CD4-positive, alpha-beta T cell (primary cell): Measurements from ENCODE around the gene RNF126. TPM values are rescaled to one million over a fixed set of nuclear protein-coding genes. Genes with fewer than 3 reads are reported as not detected.

Experiments used
- ATAC-seq: fragments of 200-7000 bp; cut with Tn5 transposase; one replicate; pipeline ENCODE4 v1.10.0; 2022; ENCODE audit warnings: mild to moderate bottlenecking; ENCODE audit not compliant: poor library complexity
- CTCF ChIA-PET: fragments of 350-600 bp; sonication (Branson Sonifier 250); formaldehyde crosslinking; loops from one replicate; lab custom pipeline; 2021; ENCODE audit warnings: antibody characterized with exemption, inconsistent platforms; lab: Charles Lee
- POLR2A ChIA-PET: fragments of 350-600 bp; sonication (Branson Sonifier 250); formaldehyde crosslinking; loops from one replicate; lab custom pipeline; 2021; ENCODE audit warnings: antibody characterized with exemption, inconsistent platforms; lab: Charles Lee
- DNase-seq, 14 experiments: peaks; one replicate each; pipeline ENCODE4 v3.0.0-alpha.2; 2013 to 2020; ENCODE audit warnings: mixed read lengths in 2 of 14
- H3K27ac ChIP-seq, 2 donors: one replicate each; pipeline versions ENCODE4 v1.5.1 to v1.7.0; 2013; ENCODE audit warnings: low read length in 2 of 2, low read depth in 1 of 2, mild to moderate bottlenecking in 1 of 2
- H3K27me3 ChIP-seq, 2 experiments: 1 replicate in 1 of 2; 2 replicates in 1 of 2; pipeline versions ENCODE4 v1.6.1 to v1.7.0; 2013; ENCODE audit warnings: low read length in 2 of 2, control low read depth in 1 of 2, mild to moderate bottlenecking in 1 of 2, moderate library complexity in 1 of 2; ENCODE audit not compliant: insufficient read depth in 2 of 2, control insufficient read depth in 1 of 2
- H3K36me3 ChIP-seq: one replicate; pipeline ENCODE4 v1.6.1; 2013; ENCODE audit warnings: low read length, control low read depth; ENCODE audit not compliant: insufficient read depth
- H3K4me1 ChIP-seq: one replicate; pipeline ENCODE4 v1.6.1; 2013; ENCODE audit warnings: low read length, control low read depth; ENCODE audit not compliant: insufficient read depth
- H3K4me3 ChIP-seq: one replicate; pipeline ENCODE4 v1.5.1; 2013; ENCODE audit warnings: mild to moderate bottlenecking, low read length, moderate library complexity
- H3K9me3 ChIP-seq, 2 experiments: 1 replicate in 1 of 2; 2 replicates in 1 of 2; pipeline versions ENCODE4 v1.6.1 to v1.7.0; 2013; ENCODE audit warnings: low read length in 2 of 2, mild to moderate bottlenecking in 2 of 2, control low read depth in 1 of 2, moderate library complexity in 1 of 2; ENCODE audit not compliant: control insufficient read depth in 1 of 2, insufficient read depth in 1 of 2
- H3K27ac Mint-ChIP-seq: one replicate; pipeline ENCODE4 v1.8.0; 2020; ENCODE audit warnings: mixed read lengths
- H3K27me3 Mint-ChIP-seq: one replicate; pipeline ENCODE4 v1.8.0; 2021; ENCODE audit warnings: mixed read lengths
- H3K36me3 Mint-ChIP-seq: one replicate; pipeline ENCODE4 v1.8.0; 2021; ENCODE audit warnings: low read depth, mixed read lengths
- H3K4me1 Mint-ChIP-seq: one replicate; pipeline ENCODE4 v1.8.0; 2021; ENCODE audit warnings: low read depth, mixed read lengths
- H3K4me3 Mint-ChIP-seq: one replicate; pipeline ENCODE4 v1.8.0; 2020; ENCODE audit warnings: mild to moderate bottlenecking, mixed read lengths
- H3K9me3 Mint-ChIP-seq: one replicate; pipeline ENCODE4 v1.8.0; 2020; ENCODE audit warnings: mixed read lengths
- CTCF ChIP-seq: fragments of 200-600 bp; IDR thresholded peaks from one replicate; pipeline ENCODE4 v1.8.0; 2022; ENCODE audit warnings: antibody characterized with exemption, mild to moderate bottlenecking
- intact Hi-C, 2 experiments: fragments of 100-400 bp; cut with DNase I in 1 of 2; cut with micrococcal nuclease in 1 of 2; formaldehyde crosslinking; loops; one replicate each; pipeline versions ENCODE4 v1.15.1 to v1.9.0; 2023 to 2025; cut with DNase I, micrococcal nuclease
- total RNA-seq, 174 experiments: library from RNA in 2 of 174; stranded (reverse) in 2 of 174; gene quantifications; one replicate each; pipeline ENCODE4 v1.2.3 and lab custom pipeline; 2021 to 2026

RNF126 gene
- total RNA-seq, 2 experiments from 2014 or later: 112 to 119 TPM

GRCh38 chr19:639253-640160 lies 23.5 kb downstream of the RNF126 start, which contains the start of gene FGF22:
TSS of gene FGF22 (plus strand) at chr19:639879. CDS start at chr19:639926, 47 bp downstream.
- Mint-ChIP-seq H3K4me1 (peaks cover 6% of the 10 kb centered on the region), H3K27me3 (no peaks in the 10 kb centered on the region), H3K9me3 (no peaks in the 10 kb centered on the region), H3K27ac (peak within 1 kb of the TSS; percentile 88), H3K36me3 (peaks cover 5% of the 10 kb centered on the region), H3K4me3 (peak within 1 kb of the TSS; percentile 84)
- DNase-seq (peak; percentile 93 to 99 (median 96)), ATAC-seq (peak; percentile 96)
- ChIA-PET CTCF (interaction anchor here (2.4 kb wide), 1 partner anchor 20 kb away, joined by 6 read pairs; no protein-coding TSS in a partner anchor), POLR2A (interaction anchor here (1.7 kb wide), 1 partner anchor 21 kb away, joined by 7 read pairs; no protein-coding TSS in a partner anchor)
- Histone ChIP-seq H3K27ac (no peak within 1 kb of the TSS), H3K4me3 (peak within 1 kb of the TSS; percentile 53), H3K4me1 (peaks cover 25% of the 10 kb centered on the region), H3K9me3 (no peaks in the 10 kb centered on the region), H3K27me3 (no peaks in the 10 kb centered on the region), H3K36me3 (no peaks in the 10 kb centered on the region)
- intact Hi-C loops: loop anchor here in 1 of 2 experiments (1.0 kb wide), 2 partner anchors 22 to 41 kb away; no protein-coding TSS in a partner anchor
- TF ChIP-seq CTCF: no peak

GRCh38 chr19:638906-639252 lies 24.1 kb downstream of the RNF126 start:
- peak overlapping the region; percentile 88 for H3K27ac Mint-ChIP-seq
- H3K9me3 Mint-ChIP-seq: no peaks in the 10 kb centered on the region
- H3K27ac ChIP-seq: no peak overlapping the region
- ATAC-seq (no peak), DNase-seq (no peak)
- peaks cover 31% of the 10 kb centered on the region for H3K4me1 ChIP-seq
- H3K4me3 ChIP-seq: peak overlapping the region; percentile 53
- CTCF ChIA-PET: no interaction called here
- H3K4me3 Mint-ChIP-seq: peak overlapping the region; percentile 84
- H3K27me3 Mint-ChIP-seq: no peaks in the 10 kb centered on the region
- H3K9me3 ChIP-seq: no peaks in the 10 kb centered on the region
- TF ChIP-seq CTCF: no peak
- POLR2A ChIA-PET: no interaction called here
- peaks cover 9% of the 10 kb centered on the region for H3K4me1 Mint-ChIP-seq
- H3K36me3 Mint-ChIP-seq: peaks cover under 1% of the 10 kb centered on the region
- H3K27me3 ChIP-seq: no peaks in the 10 kb centered on the region
- intact Hi-C loops: loop anchor here in 1 of 2 experiments (1.0 kb wide), 1 partner anchor 22 kb away; no protein-coding TSS in a partner anchor
- H3K36me3 ChIP-seq: no peaks in the 10 kb centered on the region

- intact Hi-C loops: loop anchor here in 1 of 2 experiments (5.0 kb wide), 1 partner anchor 63 kb away; the partner anchor contains the start of gene BSG
- DNase-seq (no peak), ATAC-seq (no peak)
- H3K27me3 ChIP-seq: no peaks in the 10 kb centered on the region
- Mint-ChIP-seq H3K27ac (no peak overlapping the region), H3K27me3 (no peaks in the 10 kb centered on the region), H3K4me1 (peaks cover 37% of the 10 kb centered on the region), H3K36me3 (peaks cover 20% of the 10 kb centered on the region), H3K9me3 (no peaks in the 10 kb centered on the region), H3K4me3 (no peak overlapping the region)
- peaks cover 12% of the 10 kb centered on the region for H3K36me3 ChIP-seq
- ChIA-PET POLR2A (interaction anchor here (1.5 to 1.8 kb wide), 2 partner anchors 26 to 28 kb away, joined by 14 to 16 read pairs; partner anchors contain the start of gene RNF126), CTCF (interaction anchor here (0.5 to 1.8 kb wide), 2 partner anchors 10 to 51 kb away, joined by 3 read pairs; no protein-coding TSS in a partner anchor)
- no peak for TF ChIP-seq CTCF
- no peak overlapping the region for H3K27ac ChIP-seq
- peaks cover 56% of the 10 kb centered on the region for H3K4me1 ChIP-seq
- H3K4me3 ChIP-seq: no peak overlapping the region
- no peaks in the 10 kb centered on the region for H3K9me3 ChIP-seq
Measured at GRCh38 chr19:634975-635652, 27.9 kb downstream of the RNF126 start.
